Thymus (tissue), 11 donors: ENCODE results near the gene RTL1. TPM values are rescaled to one million over a fixed set of nuclear protein-coding genes. Genes with fewer than 3 reads are reported as not detected.

Source experiments
- DNase-seq, 9 donors: peaks; one replicate each; pipeline ENCODE4 v3.0.0-alpha.2; 2013; ENCODE audit warnings: low spot score in 9 of 9, low read depth in 6 of 9, missing footprints in 1 of 9
- H3K27ac ChIP-seq, 2 donors: one replicate each; pipeline ENCODE4 v1.5.1; 2013; ENCODE audit warnings: control low read depth in 1 of 2, low read depth in 1 of 2, low read length in 1 of 2, mild to moderate bottlenecking in 1 of 2, moderate library complexity in 1 of 2
- H3K27me3 ChIP-seq, 2 donors: one replicate each; pipeline ENCODE4 v1.5.1; 2013; ENCODE audit warnings: low read length in 1 of 2; ENCODE audit not compliant: control insufficient read depth in 2 of 2, insufficient read depth in 1 of 2
- H3K36me3 ChIP-seq, 2 donors: one replicate each; pipeline ENCODE4 v1.5.1; 2013; ENCODE audit warnings: low read length in 1 of 2, mild to moderate bottlenecking in 1 of 2, moderate library complexity in 1 of 2; ENCODE audit not compliant: control insufficient read depth in 2 of 2, insufficient read depth in 2 of 2
- H3K4me1 ChIP-seq, 2 donors: one replicate each; pipeline ENCODE4 v1.5.1; 2013; ENCODE audit warnings: low read length in 2 of 2; ENCODE audit not compliant: control insufficient read depth in 2 of 2, insufficient read depth in 2 of 2
- H3K4me3 ChIP-seq, 2 donors: one replicate each; pipeline ENCODE4 v1.5.1; 2013; ENCODE audit warnings: low read length in 2 of 2, control low read depth in 1 of 2, mild to moderate bottlenecking in 1 of 2
- H3K9me3 ChIP-seq, 2 donors: one replicate each; pipeline ENCODE4 v1.5.1; 2013; ENCODE audit warnings: low read length in 1 of 2, mild to moderate bottlenecking in 1 of 2; ENCODE audit not compliant: control insufficient read depth in 2 of 2, insufficient read depth in 1 of 2
- WGBS: extraction: QIAGEN DNeasy Blood & Tissue Kit; methylation state at CpG from one replicate; pipeline ENCODE4 v1.1.7; 2013; 5-methylcytosine and 5-hydroxymethylcytosine counted together
- polyA plus RNA-seq: library from polyadenylated mRNA; stranded (reverse); fragments of 200-250 nt; gene quantifications from one replicate; pipeline ENCODE4 v1.2.3, GENCODE V29; 2013
- total RNA-seq: library from RNA; stranded (reverse); fragments of 120-200 nt; gene quantifications from one replicate; pipeline ENCODE4 v1.2.4, GENCODE V29; 2013
- donor health status: healthy.

RTL1 gene
- total and polyA plus RNA-seq, 2 donors = under 0.01 to 0.02 TPM

GRCh38 chr14:100879194-100879593 is 24.3 kb downstream of the RTL1 start:
- no peaks in the 10 kb centered on the region for H3K36me3 ChIP-seq
- no peak overlapping the region for H3K4me3 ChIP-seq
- no peaks in the 10 kb centered on the region for H3K27me3 ChIP-seq
- no peak overlapping the region for H3K27ac ChIP-seq
- peaks cover 2 to 17% of the 10 kb centered on the region in 2 donors for H3K9me3 ChIP-seq
- 88% methylated on average over 8 of the region's 8 CpGs for WGBS
- DNase-seq = no peak
- H3K4me1 ChIP-seq = no peaks in the 10 kb centered on the region

- peaks cover 2 to 17% of the 10 kb centered on the region in 2 donors for H3K9me3 ChIP-seq
- H3K27ac ChIP-seq = no peak overlapping the region
- DNase-seq = no peak
- H3K27me3 ChIP-seq = no peaks in the 10 kb centered on the region
- H3K4me3 ChIP-seq = no peak overlapping the region
- no peaks in the 10 kb centered on the region for H3K36me3 ChIP-seq
- WGBS = 91% methylated on average over 11 of the region's 11 CpGs
- no peaks in the 10 kb centered on the region for H3K4me1 ChIP-seq
Measured at GRCh38 chr14:100878271-100879146, 25.0 kb downstream of the RTL1 start.

GRCh38 chr14:100875861-100876590 is 27.5 kb downstream of the RTL1 start:
- no peak for DNase-seq

GRCh38 chr14:100875126-100875525 is 28.4 kb downstream of the RTL1 start:
- Histone ChIP-seq H3K9me3 (peaks cover 0 to under 1% of the 10 kb centered on the region in 2 donors), H3K27ac (no peak overlapping the region), H3K4me3 (no peak overlapping the region), H3K36me3 (no peaks in the 10 kb centered on the region), H3K4me1 (no peaks in the 10 kb centered on the region), H3K27me3 (no peaks in the 10 kb centered on the region)
- no peak for DNase-seq
- 96% methylated on average over 6 of the region's 6 CpGs for WGBS

More at GRCh38 chr14:100875861-100876590, 27.5 kb downstream of the RTL1 start:
- Histone ChIP-seq H3K4me3 (no peak overlapping the region), H3K27me3 (no peaks in the 10 kb centered on the region), H3K36me3 (no peaks in the 10 kb centered on the region), H3K4me1 (no peaks in the 10 kb centered on the region), H3K9me3 (peaks cover 2 to 3% of the 10 kb centered on the region in 2 donors), H3K27ac (no peak overlapping the region)
- 91% methylated on average over 17 of the region's 17 CpGs for WGBS

- no peak for DNase-seq
- Histone ChIP-seq H3K4me1 (no peaks in the 10 kb centered on the region), H3K36me3 (no peaks in the 10 kb centered on the region), H3K27ac (no peak overlapping the region), H3K4me3 (no peak overlapping the region), H3K9me3 (no peaks in the 10 kb centered on the region), H3K27me3 (no peaks in the 10 kb centered on the region)
- 93% methylated on average over 21 of the region's 21 CpGs for WGBS
Measured at GRCh38 chr14:100874411-100875091, 29.0 kb downstream of the RTL1 start.

- Histone ChIP-seq H3K4me1 (no peaks in the 10 kb centered on the region), H3K27me3 (no peaks in the 10 kb centered on the region), H3K9me3 (no peaks in the 10 kb centered on the region), H3K36me3 (no peaks in the 10 kb centered on the region), H3K4me3 (no peak overlapping the region), H3K27ac (no peak overlapping the region)
- DNase-seq = no peak
- WGBS = 97% methylated on average over 4 of the region's 4 CpGs
Measured at GRCh38 chr14:100874051-100874410, 29.5 kb downstream of the RTL1 start.

- no peaks in the 10 kb centered on the region for H3K27me3 ChIP-seq
- H3K9me3 ChIP-seq = no peaks in the 10 kb centered on the region
- H3K4me3 ChIP-seq = no peak overlapping the region
- no peak overlapping the region for H3K27ac ChIP-seq
- 80% methylated on average over 3 of the region's 3 CpGs for WGBS
- DNase-seq = no peak
- no peaks in the 10 kb centered on the region for H3K4me1 ChIP-seq
- H3K36me3 ChIP-seq = no peaks in the 10 kb centered on the region
Measured at GRCh38 chr14:100873096-100873482, 30.4 kb downstream of the RTL1 start.

GRCh38 chr14:100872259-100873095 is 31.0 kb downstream of the RTL1 start:
- no peak for DNase-seq
- H3K4me3 ChIP-seq = no peak overlapping the region
- H3K9me3 ChIP-seq = no peaks in the 10 kb centered on the region
- H3K36me3 ChIP-seq = no peaks in the 10 kb centered on the region
- WGBS = 91% methylated on average over 15 of the region's 15 CpGs
- no peak overlapping the region for H3K27ac ChIP-seq
- H3K4me1 ChIP-seq = no peaks in the 10 kb centered on the region
- H3K27me3 ChIP-seq = no peaks in the 10 kb centered on the region
